H1 (cell line): ENCODE results near the gene PDK2. TPM values are rescaled to one million over a fixed set of nuclear protein-coding genes. Genes with fewer than 3 reads are reported as not detected.

ENCODE experiments used
- CBX8 ChIP-seq: fragments of 300-800, 300-1000 bp; sonication (generic); IDR thresholded peaks from 2 replicates; pipeline ENCODE4 v1.7.1; 2016; ENCODE audit warnings: low read depth, low read length, borderline replicate concordance
- CHD1 ChIP-seq: IDR thresholded peaks from 2 replicates; pipeline ENCODE4 v1.6.1; 2012; ENCODE audit warnings: low read depth, low read length, improper control_type of control experiment
- FOSL1 ChIP-seq: IDR thresholded peaks from 2 replicates; pipeline ENCODE4 v1.6.1; 2011; ENCODE audit warnings: mild to moderate bottlenecking, low read depth, low read length, moderate library complexity; ENCODE audit not compliant: insufficient read depth
- HDAC2 ChIP-seq, 2 experiments: fragments of 300-600 bp in 1 of 2; sonication (generic) in 1 of 2; IDR thresholded peaks; 2 replicates each; pipeline ENCODE4 v1.6.1; 2011 to 2012; ENCODE audit warnings: low read depth in 2 of 2, low read length in 2 of 2, mild to moderate bottlenecking in 2 of 2, moderate library complexity in 2 of 2, borderline replicate concordance in 1 of 2, inconsistent platforms in 1 of 2
- SAP30 ChIP-seq: fragments of 300-600 bp; sonication (generic); IDR thresholded peaks from 2 replicates; pipeline ENCODE4 v1.7.1; 2012; ENCODE audit warnings: low read length, moderate library complexity, mild to moderate bottlenecking, inconsistent platforms; ENCODE audit not compliant: insufficient read depth, insufficient replicate concordance
- SP1 ChIP-seq: IDR thresholded peaks from 2 replicates; pipeline ENCODE4 v1.6.1; 2011; ENCODE audit warnings: low read depth, low read length
- TCF12 ChIP-seq: IDR thresholded peaks from 2 replicates; pipeline ENCODE4 v1.6.1; 2011; ENCODE audit warnings: low read depth, mild to moderate bottlenecking, low read length
- TEAD4 ChIP-seq: IDR thresholded peaks from 2 replicates; pipeline ENCODE4 v1.6.1; 2012; ENCODE audit warnings: low read depth, low read length, inconsistent platforms, mixed read lengths
- polyA plus RNA-seq, 7 experiments: library from polyadenylated mRNA; depleted of rRNA in 3 of 7; stranded (reverse) in 5 of 7; unstranded in 2 of 7; fragments of >200 nt in 5 of 7; fragments of 200-250 nt in 2 of 7; gene quantifications; 1 replicate in 5 of 7; 2 replicates in 1 of 7; 4 replicates in 1 of 7; pipeline versions ENCODE4 v1.2.1 to v1.2.3, GENCODE V29; 2011 to 2013; ENCODE audit warnings: missing spikeins in 2 of 7, mixed read lengths in 2 of 7
- total RNA-seq: library from RNA; stranded (reverse); fragmentation: NEBNext Ultra II Directional; extraction: Animal tissue kit (Norgen Biotek cat#: 25700); gene quantifications from 2 replicates; pipeline ENCODE4 v1.2.1, GENCODE V29; 2021
- TF ChIP-seq, protein P1 (sequence below): fragments of 300-600 bp; sonication (generic); IDR thresholded peaks from 2 replicates; pipeline ENCODE4 v1.7.1; 2012; ENCODE audit warnings: low read length, moderate library complexity, mild to moderate bottlenecking, inconsistent platforms; ENCODE audit not compliant: insufficient replicate concordance

Gene PDK2
- total and polyA plus RNA-seq, 2 of the 8 experiments (the other 6 are each of a cell fraction or from before 2014, with no cell fraction given): 18.3 to 121 TPM

DNA sequence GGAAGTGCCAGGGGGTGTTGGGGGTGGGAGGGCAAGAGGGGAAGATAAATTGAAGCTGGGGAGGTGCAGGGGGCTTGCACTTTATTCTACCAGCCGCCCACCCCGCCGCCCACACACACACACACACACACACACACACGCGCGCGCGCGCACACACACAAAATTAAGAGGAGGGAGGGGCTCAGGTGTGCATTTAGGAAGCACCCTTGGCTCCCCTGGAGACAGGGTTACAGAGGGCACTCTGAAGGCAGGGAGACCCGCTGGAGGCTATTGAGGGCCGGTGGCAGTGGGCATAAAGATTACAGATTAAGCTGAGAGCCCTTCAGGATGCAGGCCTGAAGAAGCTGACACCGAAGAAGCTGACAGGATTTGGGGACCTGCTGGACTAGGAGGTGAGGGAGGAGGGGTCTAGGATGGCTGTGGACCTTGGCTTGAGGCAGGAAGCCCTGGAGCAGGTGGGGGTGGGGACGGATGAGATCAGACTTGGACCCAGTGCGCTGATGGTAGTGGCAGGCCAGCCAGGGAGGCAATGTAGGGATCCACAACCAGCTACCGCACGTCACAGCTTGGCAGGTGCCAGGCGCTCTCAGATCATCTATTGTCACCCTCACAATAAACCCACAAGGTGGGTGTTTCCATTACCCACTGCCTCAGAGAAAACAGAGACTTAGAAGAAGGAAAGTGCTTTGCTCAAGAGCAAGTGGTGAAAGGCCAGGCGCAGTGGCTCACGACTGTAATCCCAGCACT, 35.6 kb downstream of the PDK2 start (continued):
- TF ChIP-seq, protein P1, sequence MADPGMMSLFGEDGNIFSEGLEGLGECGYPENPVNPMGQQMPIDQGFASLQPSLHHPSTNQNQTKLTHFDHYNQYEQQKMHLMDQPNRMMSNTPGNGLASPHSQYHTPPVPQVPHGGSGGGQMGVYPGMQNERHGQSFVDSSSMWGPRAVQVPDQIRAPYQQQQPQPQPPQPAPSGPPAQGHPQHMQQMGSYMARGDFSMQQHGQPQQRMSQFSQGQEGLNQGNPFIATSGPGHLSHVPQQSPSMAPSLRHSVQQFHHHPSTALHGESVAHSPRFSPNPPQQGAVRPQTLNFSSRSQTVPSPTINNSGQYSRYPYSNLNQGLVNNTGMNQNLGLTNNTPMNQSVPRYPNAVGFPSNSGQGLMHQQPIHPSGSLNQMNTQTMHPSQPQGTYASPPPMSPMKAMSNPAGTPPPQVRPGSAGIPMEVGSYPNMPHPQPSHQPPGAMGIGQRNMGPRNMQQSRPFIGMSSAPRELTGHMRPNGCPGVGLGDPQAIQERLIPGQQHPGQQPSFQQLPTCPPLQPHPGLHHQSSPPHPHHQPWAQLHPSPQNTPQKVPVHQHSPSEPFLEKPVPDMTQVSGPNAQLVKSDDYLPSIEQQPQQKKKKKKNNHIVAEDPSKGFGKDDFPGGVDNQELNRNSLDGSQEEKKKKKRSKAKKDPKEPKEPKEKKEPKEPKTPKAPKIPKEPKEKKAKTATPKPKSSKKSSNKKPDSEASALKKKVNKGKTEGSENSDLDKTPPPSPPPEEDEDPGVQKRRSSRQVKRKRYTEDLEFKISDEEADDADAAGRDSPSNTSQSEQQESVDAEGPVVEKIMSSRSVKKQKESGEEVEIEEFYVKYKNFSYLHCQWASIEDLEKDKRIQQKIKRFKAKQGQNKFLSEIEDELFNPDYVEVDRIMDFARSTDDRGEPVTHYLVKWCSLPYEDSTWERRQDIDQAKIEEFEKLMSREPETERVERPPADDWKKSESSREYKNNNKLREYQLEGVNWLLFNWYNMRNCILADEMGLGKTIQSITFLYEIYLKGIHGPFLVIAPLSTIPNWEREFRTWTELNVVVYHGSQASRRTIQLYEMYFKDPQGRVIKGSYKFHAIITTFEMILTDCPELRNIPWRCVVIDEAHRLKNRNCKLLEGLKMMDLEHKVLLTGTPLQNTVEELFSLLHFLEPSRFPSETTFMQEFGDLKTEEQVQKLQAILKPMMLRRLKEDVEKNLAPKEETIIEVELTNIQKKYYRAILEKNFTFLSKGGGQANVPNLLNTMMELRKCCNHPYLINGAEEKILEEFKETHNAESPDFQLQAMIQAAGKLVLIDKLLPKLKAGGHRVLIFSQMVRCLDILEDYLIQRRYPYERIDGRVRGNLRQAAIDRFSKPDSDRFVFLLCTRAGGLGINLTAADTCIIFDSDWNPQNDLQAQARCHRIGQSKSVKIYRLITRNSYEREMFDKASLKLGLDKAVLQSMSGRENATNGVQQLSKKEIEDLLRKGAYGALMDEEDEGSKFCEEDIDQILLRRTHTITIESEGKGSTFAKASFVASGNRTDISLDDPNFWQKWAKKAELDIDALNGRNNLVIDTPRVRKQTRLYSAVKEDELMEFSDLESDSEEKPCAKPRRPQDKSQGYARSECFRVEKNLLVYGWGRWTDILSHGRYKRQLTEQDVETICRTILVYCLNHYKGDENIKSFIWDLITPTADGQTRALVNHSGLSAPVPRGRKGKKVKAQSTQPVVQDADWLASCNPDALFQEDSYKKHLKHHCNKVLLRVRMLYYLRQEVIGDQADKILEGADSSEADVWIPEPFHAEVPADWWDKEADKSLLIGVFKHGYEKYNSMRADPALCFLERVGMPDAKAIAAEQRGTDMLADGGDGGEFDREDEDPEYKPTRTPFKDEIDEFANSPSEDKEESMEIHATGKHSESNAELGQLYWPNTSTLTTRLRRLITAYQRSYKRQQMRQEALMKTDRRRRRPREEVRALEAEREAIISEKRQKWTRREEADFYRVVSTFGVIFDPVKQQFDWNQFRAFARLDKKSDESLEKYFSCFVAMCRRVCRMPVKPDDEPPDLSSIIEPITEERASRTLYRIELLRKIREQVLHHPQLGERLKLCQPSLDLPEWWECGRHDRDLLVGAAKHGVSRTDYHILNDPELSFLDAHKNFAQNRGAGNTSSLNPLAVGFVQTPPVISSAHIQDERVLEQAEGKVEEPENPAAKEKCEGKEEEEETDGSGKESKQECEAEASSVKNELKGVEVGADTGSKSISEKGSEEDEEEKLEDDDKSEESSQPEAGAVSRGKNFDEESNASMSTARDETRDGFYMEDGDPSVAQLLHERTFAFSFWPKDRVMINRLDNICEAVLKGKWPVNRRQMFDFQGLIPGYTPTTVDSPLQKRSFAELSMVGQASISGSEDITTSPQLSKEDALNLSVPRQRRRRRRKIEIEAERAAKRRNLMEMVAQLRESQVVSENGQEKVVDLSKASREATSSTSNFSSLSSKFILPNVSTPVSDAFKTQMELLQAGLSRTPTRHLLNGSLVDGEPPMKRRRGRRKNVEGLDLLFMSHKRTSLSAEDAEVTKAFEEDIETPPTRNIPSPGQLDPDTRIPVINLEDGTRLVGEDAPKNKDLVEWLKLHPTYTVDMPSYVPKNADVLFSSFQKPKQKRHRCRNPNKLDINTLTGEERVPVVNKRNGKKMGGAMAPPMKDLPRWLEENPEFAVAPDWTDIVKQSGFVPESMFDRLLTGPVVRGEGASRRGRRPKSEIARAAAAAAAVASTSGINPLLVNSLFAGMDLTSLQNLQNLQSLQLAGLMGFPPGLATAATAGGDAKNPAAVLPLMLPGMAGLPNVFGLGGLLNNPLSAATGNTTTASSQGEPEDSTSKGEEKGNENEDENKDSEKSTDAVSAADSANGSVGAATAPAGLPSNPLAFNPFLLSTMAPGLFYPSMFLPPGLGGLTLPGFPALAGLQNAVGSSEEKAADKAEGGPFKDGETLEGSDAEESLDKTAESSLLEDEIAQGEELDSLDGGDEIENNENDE: no peak
- no peak for TF ChIP-seq CBX8
- TF ChIP-seq FOSL1: no peak
- TF ChIP-seq CHD1: no peak
- TF ChIP-seq HDAC2 (IDR thresholded peaks at IDR 0.05; ENCODE audit: borderline replicate concordance in 1 of 2, low read depth in 2 of 2, low read length in 2 of 2): no peak
- TF ChIP-seq TEAD4: no peak
- TF ChIP-seq SP1: 0 out of 2 replicates have a peak, but pooled peaks have one; percentile 16
- no peak for TF ChIP-seq TCF12
- TF ChIP-seq SAP30: no peak
